ENCODE data around the gene IGF1R.

The IGF1R gene

GRCh38 chr15:98860281-98861041, 212.1 kb downstream of the IGF1R start:
- no peak for DNase-seq
- in situ Hi-C loops (cut with MboI; ENCODE audit: low pct_unique_long_range_greater_than_20kb, low sequenced_read_pairs), result no loop called here

GRCh38 chr15:98861188-98861587, 212.8 kb downstream of the IGF1R start:
- in situ Hi-C loops (cut with MboI; ENCODE audit: low pct_unique_long_range_greater_than_20kb, low sequenced_read_pairs), result no loop called here
- DNase-seq, result no peak

GRCh38 chr15:98863983-98864382, 215.6 kb downstream of the IGF1R start:
- in situ Hi-C loops (cut with MboI; ENCODE audit: low pct_unique_long_range_greater_than_20kb, low sequenced_read_pairs), result no loop called here
- DNase-seq, result no peak

GRCh38 chr15:98865397-98866339, 217.3 kb downstream of the IGF1R start:
- DNase-seq, result no peak
- in situ Hi-C loops (cut with MboI; ENCODE audit: low pct_unique_long_range_greater_than_20kb, low sequenced_read_pairs), result no loop called here

GRCh38 chr15:98866511-98866910, 218.2 kb downstream of the IGF1R start:
- DNase-seq, result no peak
- in situ Hi-C loops (cut with MboI; ENCODE audit: low pct_unique_long_range_greater_than_20kb, low sequenced_read_pairs), result no loop called here

GRCh38 chr15:98868564-98868963, 220.2 kb downstream of the IGF1R start:
- in situ Hi-C loops (cut with MboI; ENCODE audit: low pct_unique_long_range_greater_than_20kb, low sequenced_read_pairs), result no loop called here

GRCh38 chr15:98870788-98871187, 222.4 kb downstream of the IGF1R start:
- in situ Hi-C loops (cut with MboI; ENCODE audit: low pct_unique_long_range_greater_than_20kb, low sequenced_read_pairs), result no loop called here
- DNase-seq, result no peak

More at GRCh38 chr15:98868564-98868963, 220.2 kb downstream of the IGF1R start:
- DNase-seq, result no peak

- in situ Hi-C loops (cut with MboI; ENCODE audit: low pct_unique_long_range_greater_than_20kb, low sequenced_read_pairs), result no loop called here
Observed at GRCh38 chr15:98872774-98873173, 224.4 kb downstream of the IGF1R start.

GRCh38 chr15:98873441-98874218, 225.3 kb downstream of the IGF1R start:
- in situ Hi-C loops (cut with MboI; ENCODE audit: low pct_unique_long_range_greater_than_20kb, low sequenced_read_pairs), result no loop called here
- peak; percentile 66 for DNase-seq

More at GRCh38 chr15:98872774-98873173, 224.4 kb downstream of the IGF1R start:
- no peak for DNase-seq

GRCh38 chr15:98874370-98874769, 226.0 kb downstream of the IGF1R start:
- in situ Hi-C loops (cut with MboI; ENCODE audit: low pct_unique_long_range_greater_than_20kb, low sequenced_read_pairs), result no loop called here
- DNase-seq, result no peak

GRCh38 chr15:98874773-98875172, 226.4 kb downstream of the IGF1R start:
- in situ Hi-C loops (cut with MboI; ENCODE audit: low pct_unique_long_range_greater_than_20kb, low sequenced_read_pairs), result no loop called here
- DNase-seq, result no peak

GRCh38 chr15:98875309-98875708, 227.0 kb downstream of the IGF1R start:
- in situ Hi-C loops (cut with MboI; ENCODE audit: low pct_unique_long_range_greater_than_20kb, low sequenced_read_pairs), result no loop called here
- no peak for DNase-seq

GRCh38 chr15:98876451-98877369, 228.4 kb downstream of the IGF1R start:
- no peak for DNase-seq
- in situ Hi-C loops (cut with MboI; ENCODE audit: low pct_unique_long_range_greater_than_20kb, low sequenced_read_pairs), result no loop called here

- in situ Hi-C loops (cut with MboI; ENCODE audit: low pct_unique_long_range_greater_than_20kb, low sequenced_read_pairs), result no loop called here
- DNase-seq, result no peak
Observed at GRCh38 chr15:98878172-98878571, 229.8 kb downstream of the IGF1R start.

- in situ Hi-C loops (cut with MboI; ENCODE audit: low pct_unique_long_range_greater_than_20kb, low sequenced_read_pairs), result no loop called here
Observed at GRCh38 chr15:98878862-98879261, 230.5 kb downstream of the IGF1R start.

GRCh38 chr15:98881526-98882520, 233.5 kb downstream of the IGF1R start:
- DNase-seq, result peak; percentile 55
- in situ Hi-C loops (cut with MboI; ENCODE audit: low pct_unique_long_range_greater_than_20kb, low sequenced_read_pairs), result no loop called here

More at GRCh38 chr15:98878862-98879261, 230.5 kb downstream of the IGF1R start:
- no peak for DNase-seq

- no peak for DNase-seq
- in situ Hi-C loops (cut with MboI; ENCODE audit: low pct_unique_long_range_greater_than_20kb, low sequenced_read_pairs), result no loop called here
Observed at GRCh38 chr15:98883478-98883877, 235.1 kb downstream of the IGF1R start.
